Activated CD4-positive, alpha-beta T cell treated with anti-CD3 and anti-CD28 coated beads, Interleukin-2, Interleukin-4, amounts not matched to agents 100 ng/mL and 50 ng/mL, durations not matched to agents 16 hours and 8 hours (primary cell): ENCODE results near the gene STS.

Experiments used
- DNase-seq: peaks from one replicate; pipeline ENCODE4 v3.0.0-alpha.2; 2020; ENCODE audit warnings: low spot score

STS gene

GRCh38 chrX:7147413-7147977 is at the start of gene STS:
Gene STS, plus strand, starts transcription at chrX:7147712. Its CDS starts 105,488 bp downstream, at chrX:7253200.
- peak; percentile 28 for DNase-seq

- DNase-seq: no peak
Measured at GRCh38 chrX:7100022-7100421, 47.5 kb upstream of the STS start.

GRCh38 chrX:7102119-7102518 is 45.4 kb upstream of the STS start:
- no peak for DNase-seq

GRCh38 chrX:7106649-7107048 is 40.9 kb upstream of the STS start:
- DNase-seq: no peak

- DNase-seq: no peak
Measured at GRCh38 chrX:7108030-7108429, 39.5 kb upstream of the STS start.

GRCh38 chrX:7109049-7109531 is 38.4 kb upstream of the STS start:
- no peak for DNase-seq

- DNase-seq: no peak
Measured at GRCh38 chrX:7109838-7110793, 37.4 kb upstream of the STS start.

- DNase-seq: no peak
Measured at GRCh38 chrX:7110821-7111276, 36.7 kb upstream of the STS start.

- no peak for DNase-seq
Measured at GRCh38 chrX:7111518-7111917, 36.0 kb upstream of the STS start.

- no peak for DNase-seq
Measured at GRCh38 chrX:7112071-7112470, 35.4 kb upstream of the STS start.

GRCh38 chrX:7115557-7115956 is 32.0 kb upstream of the STS start:
- no peak for DNase-seq

- DNase-seq: no peak
Measured at GRCh38 chrX:7116081-7116480, 31.4 kb upstream of the STS start.

GRCh38 chrX:7117587-7117986 is 29.9 kb upstream of the STS start:
- no peak for DNase-seq

- DNase-seq: no peak
Measured at GRCh38 chrX:7119950-7120877, 27.3 kb upstream of the STS start.

- no peak for DNase-seq
Measured at GRCh38 chrX:7120878-7121219, 26.7 kb upstream of the STS start.

- no peak for DNase-seq
Measured at GRCh38 chrX:7127056-7127455, 20.5 kb upstream of the STS start.

- no peak for DNase-seq
Measured at GRCh38 chrX:7131621-7132020, 15.9 kb upstream of the STS start.

- DNase-seq: peak; percentile 10
Measured at GRCh38 chrX:7132335-7133049, 15.0 kb upstream of the STS start.

- DNase-seq: no peak
Measured at GRCh38 chrX:7133050-7133440, 14.5 kb upstream of the STS start.

GRCh38 chrX:7134981-7135380 is 12.5 kb upstream of the STS start:
- DNase-seq: no peak

GRCh38 chrX:7139202-7140081 is 8.1 kb upstream of the STS start:
- DNase-seq: no peak
